GM12891 (cell line): ENCODE data around the gene TLR9. TPM values are rescaled to one million over a fixed set of nuclear protein-coding genes. Genes with fewer than 3 reads are reported as not detected.
"Not testable (repeated sequence)": the region's sequence is repeated elsewhere in the genome, so short reads cannot be mapped to it uniquely, and the experiment has no call there.

ENCODE experiments used
- DNase-seq: peaks from one replicate; pipeline ENCODE4 v3.0.0; 2011; ENCODE audit warnings: low spot score; ENCODE audit not compliant: insufficient read length
- FAIRE-seq: peaks from 2 replicates; lab custom pipeline; 2011; peaks lifted over from hg19 to GRCh38; lab: Jason Lieb, UNC
- PAX5 ChIP-seq: IDR thresholded peaks from 2 replicates; pipeline ENCODE4 v1.6.1; 2011; ENCODE audit warnings: low read length, moderate library complexity, mild to moderate bottlenecking; ENCODE audit not compliant: insufficient read depth, severe bottlenecking
- POLR2A ChIP-seq: IDR thresholded peaks from 2 replicates; pipeline ENCODE4 v1.6.1; 2011; ENCODE audit warnings: low read depth, low read length, control low read depth
- POLR2AphosphoS5 ChIP-seq: IDR thresholded peaks from 2 replicates; pipeline ENCODE4 v1.6.1; 2011; ENCODE audit warnings: low read depth, low read length, control low read depth
- POU2F2 ChIP-seq: IDR thresholded peaks from 2 replicates; pipeline ENCODE4 v1.6.1; 2011; ENCODE audit warnings: low read depth, mild to moderate bottlenecking, control low read depth, low read length, moderate library complexity
- SPI1 ChIP-seq: IDR thresholded peaks from 2 replicates; pipeline ENCODE4 v1.6.1; 2011; ENCODE audit warnings: low read depth, low read length, control low read depth
- TAF1 ChIP-seq: IDR thresholded peaks from 2 replicates; pipeline ENCODE4 v1.6.1; 2011; ENCODE audit warnings: low read depth, low read length, control low read depth
- polyA plus RNA-seq: library from polyadenylated mRNA; unstranded; fragments of >200 nt; gene quantifications from one replicate; pipeline ENCODE4 v1.2.1, GENCODE V29; 2012; ENCODE audit warnings: low read depth, missing spikeins, inconsistent platforms; ENCODE audit not compliant: missing spikeins

Gene TLR9, protein sequence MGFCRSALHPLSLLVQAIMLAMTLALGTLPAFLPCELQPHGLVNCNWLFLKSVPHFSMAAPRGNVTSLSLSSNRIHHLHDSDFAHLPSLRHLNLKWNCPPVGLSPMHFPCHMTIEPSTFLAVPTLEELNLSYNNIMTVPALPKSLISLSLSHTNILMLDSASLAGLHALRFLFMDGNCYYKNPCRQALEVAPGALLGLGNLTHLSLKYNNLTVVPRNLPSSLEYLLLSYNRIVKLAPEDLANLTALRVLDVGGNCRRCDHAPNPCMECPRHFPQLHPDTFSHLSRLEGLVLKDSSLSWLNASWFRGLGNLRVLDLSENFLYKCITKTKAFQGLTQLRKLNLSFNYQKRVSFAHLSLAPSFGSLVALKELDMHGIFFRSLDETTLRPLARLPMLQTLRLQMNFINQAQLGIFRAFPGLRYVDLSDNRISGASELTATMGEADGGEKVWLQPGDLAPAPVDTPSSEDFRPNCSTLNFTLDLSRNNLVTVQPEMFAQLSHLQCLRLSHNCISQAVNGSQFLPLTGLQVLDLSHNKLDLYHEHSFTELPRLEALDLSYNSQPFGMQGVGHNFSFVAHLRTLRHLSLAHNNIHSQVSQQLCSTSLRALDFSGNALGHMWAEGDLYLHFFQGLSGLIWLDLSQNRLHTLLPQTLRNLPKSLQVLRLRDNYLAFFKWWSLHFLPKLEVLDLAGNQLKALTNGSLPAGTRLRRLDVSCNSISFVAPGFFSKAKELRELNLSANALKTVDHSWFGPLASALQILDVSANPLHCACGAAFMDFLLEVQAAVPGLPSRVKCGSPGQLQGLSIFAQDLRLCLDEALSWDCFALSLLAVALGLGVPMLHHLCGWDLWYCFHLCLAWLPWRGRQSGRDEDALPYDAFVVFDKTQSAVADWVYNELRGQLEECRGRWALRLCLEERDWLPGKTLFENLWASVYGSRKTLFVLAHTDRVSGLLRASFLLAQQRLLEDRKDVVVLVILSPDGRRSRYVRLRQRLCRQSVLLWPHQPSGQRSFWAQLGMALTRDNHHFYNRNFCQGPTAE
- polyA plus RNA-seq = 1.8 TPM

DNA sequence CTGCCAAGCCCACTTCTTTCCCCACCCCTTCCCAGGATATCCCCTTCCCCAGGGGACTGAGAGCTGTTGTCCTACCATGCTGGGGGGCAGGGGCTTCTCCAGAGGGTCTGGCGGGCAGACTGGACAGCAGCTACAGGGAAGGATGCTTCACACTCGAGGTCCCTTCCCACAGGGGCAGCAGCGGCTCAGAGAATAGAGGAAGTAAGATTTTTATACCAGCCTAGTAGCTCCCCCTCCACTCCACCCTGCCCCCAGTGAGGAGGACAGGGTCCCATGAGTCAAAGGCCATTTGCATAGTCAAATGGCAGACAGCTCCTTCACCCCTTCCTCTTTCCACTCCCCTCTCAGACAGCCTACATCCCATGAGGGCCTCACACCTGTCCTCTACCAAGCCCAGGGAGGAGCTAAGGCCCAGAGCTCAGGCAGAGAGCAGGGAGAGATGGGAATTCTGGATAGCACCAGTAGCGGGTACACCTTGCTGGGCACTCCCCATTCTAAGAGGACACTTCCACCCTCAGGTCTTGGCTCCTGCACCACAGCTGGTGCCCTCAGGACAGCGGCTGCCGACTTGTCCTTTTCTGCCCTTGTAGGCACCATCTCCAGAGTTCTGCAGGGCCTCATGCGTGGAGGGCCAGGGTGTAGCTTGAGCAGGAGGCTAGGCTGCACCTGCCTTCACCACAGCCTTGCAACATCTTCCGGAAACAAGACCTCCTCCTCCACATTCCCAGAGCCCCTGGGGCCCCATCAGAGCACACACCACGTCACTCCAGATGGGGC lies at the start of gene TLR9:
TLR9 (minus strand) TSS at position 194 of the 777 bp plus-strand sequence; CDS start at position 78, 116 bp downstream.
- 0 out of 2 replicates have a peak, but pooled peaks have one; percentile 44 for TF ChIP-seq POLR2AphosphoS5
- peak; percentile 83 for TF ChIP-seq SPI1
- TF ChIP-seq POU2F2 = peak; percentile 99
- TF ChIP-seq POLR2A = peak; percentile 50; the same call in 1 of the 2 replicates
- TF ChIP-seq TAF1 = no peak; the same call in 1 of the 2 replicates
- no peak for TF ChIP-seq PAX5
- FAIRE-seq = peak; percentile 96
- peak; percentile 67 for DNase-seq

GRCh38 chr3:52274781-52275180 lies 49.3 kb upstream of the TLR9 start:
- DNase-seq, FAIRE-seq: not testable (repeated sequence)

DNA sequence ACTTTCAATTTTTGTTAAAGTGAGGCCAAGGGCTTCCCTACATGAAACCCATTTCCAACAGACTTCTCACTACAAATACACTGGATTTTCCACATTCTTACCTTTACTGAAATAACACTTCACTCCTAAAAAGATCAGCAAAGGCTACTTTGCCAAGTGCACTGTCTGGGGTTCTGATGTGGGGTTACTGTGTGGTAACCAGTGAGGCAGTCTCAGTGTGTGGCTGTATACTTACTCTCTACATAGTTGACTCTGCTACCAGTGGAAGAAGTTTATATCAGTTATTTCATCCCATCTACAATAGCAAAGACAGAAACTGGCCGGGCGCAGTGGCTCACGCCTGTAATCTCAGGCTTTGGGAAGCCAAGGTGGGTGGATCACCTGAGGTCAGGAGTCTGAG lies 47.4 kb upstream of the TLR9 start:
- FAIRE-seq = no peak
- TF ChIP-seq PAX5 (no peak), POLR2AphosphoS5 (no peak), TAF1 (no peak), POU2F2 (no peak), POLR2A (no peak), SPI1 (no peak)
- DNase-seq = no peak

DNA sequence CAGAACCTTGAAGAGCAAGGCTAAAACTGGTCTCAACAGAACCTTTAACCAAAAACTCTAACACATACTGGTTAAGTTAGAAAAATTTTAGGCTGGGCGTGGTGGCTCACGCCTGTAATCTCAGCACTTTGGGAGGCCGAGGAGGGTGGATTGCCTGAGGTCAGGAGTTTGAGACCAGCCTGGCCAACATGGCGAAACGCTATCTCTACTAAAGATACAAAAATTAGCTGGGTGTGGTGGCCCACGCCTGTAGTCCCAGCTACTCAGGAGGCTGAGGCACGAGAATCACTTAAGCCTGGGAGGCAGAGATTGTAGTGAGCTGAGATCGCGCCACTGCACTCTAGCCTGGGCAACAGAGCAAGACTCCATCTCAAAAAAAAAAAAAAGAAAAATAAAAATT lies 46.7 kb upstream of the TLR9 start:
- not testable (repeated sequence) for FAIRE-seq, DNase-seq

DNA sequence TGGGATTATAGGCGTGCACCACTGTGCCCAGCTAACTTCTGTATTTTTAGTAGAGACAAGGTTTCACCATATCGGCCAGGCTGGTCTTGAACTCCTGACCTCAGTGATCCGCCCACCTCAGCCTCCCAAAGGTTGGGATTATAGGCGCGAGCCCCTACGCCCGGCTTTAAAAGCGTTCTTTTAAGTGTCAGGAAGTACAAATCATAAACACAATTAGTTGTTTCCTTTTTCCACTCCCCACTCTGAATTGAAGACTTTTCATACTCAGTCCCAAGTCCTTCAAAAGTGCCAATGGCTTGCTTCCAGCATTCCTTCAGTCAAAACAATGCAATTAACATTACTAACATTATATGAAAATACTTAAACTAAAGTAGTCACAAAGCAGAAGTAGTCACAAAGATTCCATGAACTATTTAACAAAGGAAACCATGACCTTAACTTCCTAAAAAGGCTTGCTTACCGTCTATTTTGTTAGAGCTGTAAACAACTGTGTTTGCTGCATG lies 44.9 kb upstream of the TLR9 start:
- DNase-seq = no peak
- TF ChIP-seq POU2F2 (no peak), TAF1 (no peak), POLR2AphosphoS5 (no peak), SPI1 (no peak), POLR2A (no peak), PAX5 (no peak)
- no peak for FAIRE-seq

DNA sequence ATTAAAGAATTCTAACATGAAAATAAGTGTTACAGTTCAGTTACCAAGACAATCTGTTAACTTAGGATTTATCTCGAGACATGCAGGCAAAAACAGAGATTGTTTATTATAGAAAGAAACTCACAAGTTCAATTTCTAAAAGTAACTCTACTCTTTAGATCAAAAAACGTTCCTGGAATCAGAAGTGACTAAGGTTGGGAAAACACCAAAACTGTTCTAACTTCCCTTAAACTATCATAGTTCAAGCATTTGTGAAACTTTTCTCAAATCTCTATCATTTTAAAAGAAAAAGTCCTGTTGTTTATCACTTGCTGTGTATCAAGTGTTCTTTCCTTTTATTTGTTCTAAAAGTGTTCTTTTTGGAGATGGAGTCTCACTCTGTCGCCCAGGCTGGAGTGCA lies 44.3 kb upstream of the TLR9 start:
- DNase-seq (no peak), FAIRE-seq (no peak)
- TF ChIP-seq POU2F2 (no peak), PAX5 (no peak), POLR2AphosphoS5 (no peak), POLR2A (no peak), TAF1 (no peak), SPI1 (no peak)

DNA sequence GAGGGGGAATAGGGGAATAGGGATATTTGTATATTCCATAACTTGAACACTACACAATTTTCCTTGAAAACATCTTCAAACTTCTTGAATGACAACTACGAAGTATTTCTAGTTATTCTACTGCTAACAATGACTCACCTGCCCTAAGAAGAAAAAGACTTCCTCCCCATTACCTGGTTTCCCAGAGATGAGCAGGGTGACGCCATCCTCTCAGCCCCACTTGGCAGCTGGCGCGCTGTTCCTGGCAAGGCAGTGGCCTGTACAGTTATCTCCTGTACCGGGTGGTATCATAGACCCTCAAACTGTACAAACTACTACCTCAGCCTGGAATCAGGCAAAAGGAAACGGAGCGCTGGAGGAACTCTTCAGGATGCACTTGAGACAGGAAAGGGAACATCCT lies 42.6 kb upstream of the TLR9 start:
- DNase-seq = no peak
- TF ChIP-seq SPI1 = no peak
- TF ChIP-seq TAF1 = no peak
- TF ChIP-seq POLR2A = no peak
- no peak for TF ChIP-seq POU2F2
- TF ChIP-seq POLR2AphosphoS5 = no peak
- no peak for TF ChIP-seq PAX5
- FAIRE-seq = no peak

GRCh38 chr3:52265387-52265786 lies 39.9 kb upstream of the TLR9 start:
- FAIRE-seq = no peak
- TF ChIP-seq TAF1 = no peak
- no peak for TF ChIP-seq POLR2AphosphoS5
- TF ChIP-seq POLR2A = no peak
- no peak for TF ChIP-seq SPI1
- no peak for TF ChIP-seq POU2F2
- no peak for TF ChIP-seq PAX5
- DNase-seq = no peak

GRCh38 chr3:52262447-52262846 lies 37.0 kb upstream of the TLR9 start:
- FAIRE-seq (no peak), DNase-seq (no peak)
- TF ChIP-seq POLR2A (no peak), PAX5 (no peak), POLR2AphosphoS5 (no peak), TAF1 (no peak)
